ENCODE data around the gene STAT1.

STAT1 gene

GRCh38 chr2:191013932-191014652 is at the start of gene STAT1:
Gene STAT1, minus strand, starts transcription at chr2:191014171. Its CDS starts 4,168 bp downstream, at chr2:191010003.
- DNase-seq (ENCODE audit: low spot score) = peak; percentile 97

DNA sequence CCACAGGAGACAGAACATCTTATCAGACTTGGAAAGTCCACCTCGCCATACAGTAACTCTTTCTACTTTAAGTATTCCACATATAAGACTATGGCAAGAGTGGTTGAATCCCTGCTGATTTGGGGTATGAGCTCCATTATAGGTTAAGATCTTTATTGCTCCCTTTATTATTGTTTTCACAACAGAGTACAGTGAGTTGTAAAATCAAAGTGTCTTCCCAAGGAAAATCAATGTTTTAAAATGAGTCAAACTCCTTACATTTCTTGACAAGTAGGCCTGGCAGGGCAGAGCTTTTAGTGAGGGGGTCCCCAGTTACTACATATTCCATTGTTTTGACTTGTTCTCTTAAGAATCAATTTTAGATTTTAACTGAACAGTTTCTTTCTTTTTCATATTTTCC is 49.6 kb upstream of the STAT1 start:
- DNase-seq (ENCODE audit: low spot score) = no peak

- DNase-seq (ENCODE audit: low spot score) = no peak
Measured at GRCh38 chr2:191061381-191061980, 47.5 kb upstream of the STAT1 start.

- DNase-seq (ENCODE audit: low spot score) = no peak
Measured at GRCh38 chr2:191059308-191059707, 45.3 kb upstream of the STAT1 start.

GRCh38 chr2:191056228-191056627 is 42.3 kb upstream of the STAT1 start:
- DNase-seq (ENCODE audit: low spot score) = no peak

DNA sequence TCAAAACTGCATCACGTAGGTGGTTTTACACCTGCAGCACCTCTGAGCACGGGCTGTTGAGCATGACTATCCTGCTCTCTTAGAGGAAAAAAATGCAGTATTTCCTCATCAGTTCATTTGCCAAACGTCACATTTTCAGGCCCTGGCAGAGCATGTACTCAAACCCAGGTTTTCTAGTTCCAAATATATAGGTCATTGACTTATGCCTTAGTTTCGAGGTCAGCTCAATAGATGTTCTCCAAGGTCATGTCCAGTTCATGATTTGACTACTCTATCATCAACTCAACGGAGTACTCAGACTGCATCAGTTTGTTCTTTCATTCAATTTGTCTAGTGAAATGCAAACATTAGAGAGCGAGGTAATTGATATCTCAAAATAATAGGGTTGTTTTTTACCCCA is 39.3 kb upstream of the STAT1 start:
- no peak for DNase-seq (ENCODE audit: low spot score)

DNA sequence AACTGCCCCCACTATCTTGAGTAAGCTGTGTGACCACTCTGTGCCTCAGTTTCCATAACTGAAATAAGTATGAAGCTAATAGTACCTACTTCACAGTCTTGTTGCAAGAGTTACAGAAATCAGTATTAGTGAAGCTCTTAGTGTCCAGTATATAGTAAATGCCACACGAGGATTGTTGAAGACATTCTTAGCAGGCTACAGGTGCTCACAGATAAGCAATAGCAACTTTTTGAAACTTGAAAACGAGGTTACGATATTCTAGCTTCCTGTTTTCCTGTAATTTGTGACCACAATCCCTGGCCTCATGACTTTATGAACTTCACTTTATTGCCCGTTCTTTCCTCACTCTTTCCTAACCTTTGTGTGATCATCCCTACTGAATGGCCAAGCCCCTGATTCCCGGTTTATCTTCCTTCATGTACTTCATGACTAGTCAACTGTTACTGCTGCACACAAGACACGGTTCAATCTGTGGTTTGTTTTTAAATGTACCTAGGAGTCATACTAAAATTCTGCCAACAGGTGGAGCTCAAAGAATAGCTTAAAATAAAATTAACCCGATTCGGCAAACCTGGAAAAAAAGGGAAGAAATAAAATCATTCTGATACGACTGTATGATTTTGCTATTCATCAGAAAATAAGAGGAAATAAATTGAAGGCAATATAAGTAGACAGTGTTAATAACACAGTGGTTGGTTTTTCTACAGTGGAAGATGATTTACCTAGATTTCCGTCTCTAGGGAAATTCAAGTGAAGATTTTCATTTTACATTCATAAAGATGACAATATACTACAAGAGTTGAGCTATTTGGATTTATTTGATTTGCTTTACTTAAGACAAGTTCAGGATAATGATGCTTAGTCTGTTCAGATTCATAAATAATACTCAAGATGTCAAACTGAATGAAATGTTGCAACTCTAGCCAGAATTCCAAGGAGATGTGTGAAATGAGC is 38.1 kb upstream of the STAT1 start:
- DNase-seq (ENCODE audit: low spot score) = no peak

- DNase-seq (ENCODE audit: low spot score) = no peak
Measured at GRCh38 chr2:191051177-191051576, 37.2 kb upstream of the STAT1 start.

GRCh38 chr2:191050640-191050987 is 36.6 kb upstream of the STAT1 start:
- no peak for DNase-seq (ENCODE audit: low spot score)

DNA sequence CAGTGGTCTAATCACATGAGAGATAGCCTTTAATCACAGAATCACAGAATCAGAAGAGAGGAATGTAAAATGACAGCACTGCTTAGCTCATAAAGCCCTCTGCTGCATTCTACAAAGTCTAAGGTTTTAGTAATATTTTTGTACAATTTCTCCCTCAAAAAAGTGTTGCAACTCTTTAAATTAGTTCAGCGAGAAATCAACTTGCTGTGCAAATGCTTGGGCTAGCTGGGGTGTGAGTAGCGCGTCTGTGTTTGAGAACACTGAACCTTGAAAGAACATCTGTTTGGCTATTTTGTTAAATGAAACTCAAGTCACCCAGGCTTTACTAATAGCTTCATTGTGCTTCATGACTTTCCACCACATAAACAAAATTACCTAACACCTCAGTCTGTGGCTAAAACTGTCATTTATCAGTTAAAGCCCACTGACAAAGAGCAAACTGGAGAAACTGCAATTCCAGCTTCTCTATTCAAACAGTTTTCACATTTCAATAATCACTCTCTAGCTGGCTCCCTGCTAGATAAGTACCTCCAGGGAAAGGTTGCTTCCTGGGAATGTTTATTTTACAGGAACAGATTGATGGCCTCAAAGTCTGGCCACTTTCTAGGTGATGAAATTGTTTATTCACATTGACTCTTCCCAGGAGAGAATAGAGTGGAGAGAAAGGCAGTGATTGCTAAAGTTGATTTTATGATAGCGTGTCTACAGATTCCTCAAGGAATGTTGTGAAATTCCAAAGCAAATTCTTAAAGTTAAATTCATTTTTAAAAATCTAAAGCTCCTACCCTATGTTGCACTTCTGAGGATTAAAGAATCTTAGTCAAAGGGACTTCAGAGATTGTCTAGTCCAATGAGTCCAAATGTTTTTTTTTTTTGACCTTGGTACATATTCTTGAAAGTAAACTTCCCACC is 36.0 kb upstream of the STAT1 start:
- no peak for DNase-seq (ENCODE audit: low spot score)

GRCh38 chr2:191048073-191048472 is 34.1 kb upstream of the STAT1 start:
- DNase-seq (ENCODE audit: low spot score) = no peak

DNA sequence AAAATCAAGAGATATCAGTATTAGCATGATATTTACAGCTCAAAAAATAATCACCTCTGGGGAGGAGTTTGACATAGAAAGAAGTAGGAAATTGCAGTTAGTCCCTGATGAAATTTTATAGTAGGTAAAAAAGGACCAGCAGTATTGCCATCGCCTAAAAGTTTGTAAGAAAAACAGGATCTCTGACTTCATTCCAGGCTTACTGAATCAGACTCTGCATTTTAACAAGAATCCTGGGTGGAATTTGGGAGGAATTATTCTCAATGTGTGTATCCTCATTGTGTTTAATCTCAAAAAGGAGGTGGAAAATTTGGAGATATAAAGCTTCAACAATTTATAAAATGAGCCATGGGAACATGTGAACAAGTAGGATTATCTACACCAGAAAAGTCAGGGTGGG is 31.2 kb upstream of the STAT1 start:
- DNase-seq (ENCODE audit: low spot score) = no peak

DNA sequence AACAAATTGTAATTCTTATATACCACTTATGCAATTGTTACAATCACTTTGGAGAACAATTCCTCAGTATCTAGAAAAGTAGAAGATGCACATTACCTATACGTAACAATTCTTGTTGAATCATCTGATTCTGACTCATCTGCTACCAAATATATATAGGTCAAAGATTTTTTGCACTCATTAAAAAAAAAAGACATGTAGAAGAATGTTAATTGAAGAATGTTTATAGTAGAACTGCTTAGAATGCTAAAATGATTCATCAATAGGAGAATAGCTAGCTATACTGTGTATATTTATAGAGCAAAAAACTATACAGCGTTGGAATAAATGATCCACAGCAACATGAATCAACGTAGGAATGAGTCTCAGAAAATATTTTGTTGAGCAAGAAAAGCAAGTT is 29.5 kb upstream of the STAT1 start:
- no peak for DNase-seq (ENCODE audit: low spot score)

DNA sequence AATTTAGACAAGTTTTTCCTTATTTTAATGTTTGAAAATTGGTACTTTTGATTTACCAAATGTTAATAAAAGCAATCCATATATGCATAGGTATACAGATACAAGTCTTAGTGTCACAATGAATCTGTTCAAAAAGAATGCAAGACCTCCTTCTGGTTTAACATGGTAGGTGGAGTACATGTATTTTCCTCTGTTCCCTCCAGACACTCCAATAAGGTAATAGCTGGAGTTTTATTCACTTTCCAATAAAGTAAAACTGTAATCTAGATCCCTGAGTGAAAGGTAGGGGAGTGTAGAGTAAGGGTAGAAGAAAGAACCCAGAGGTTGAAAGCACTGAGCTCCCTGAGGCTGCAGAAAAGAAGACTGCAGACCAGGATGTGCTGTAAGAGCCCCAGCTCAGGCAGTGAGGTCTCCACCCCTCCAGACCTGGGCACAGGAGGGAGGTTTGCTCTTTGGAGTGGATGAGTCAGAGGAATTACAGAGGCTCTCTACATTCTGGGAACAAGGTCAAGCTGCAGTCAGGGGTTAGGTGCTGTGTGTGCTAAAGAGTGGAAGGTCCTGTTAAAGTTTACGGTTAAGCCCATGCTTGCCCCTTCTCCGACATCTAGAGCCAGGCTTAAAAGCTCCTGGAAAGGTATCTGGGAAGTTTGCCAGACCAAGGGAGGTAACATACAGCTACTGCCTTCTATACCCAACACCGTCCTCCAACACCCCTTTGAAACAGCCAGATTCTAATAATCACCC is 27.6 kb upstream of the STAT1 start:
- no peak for DNase-seq (ENCODE audit: low spot score)

DNA sequence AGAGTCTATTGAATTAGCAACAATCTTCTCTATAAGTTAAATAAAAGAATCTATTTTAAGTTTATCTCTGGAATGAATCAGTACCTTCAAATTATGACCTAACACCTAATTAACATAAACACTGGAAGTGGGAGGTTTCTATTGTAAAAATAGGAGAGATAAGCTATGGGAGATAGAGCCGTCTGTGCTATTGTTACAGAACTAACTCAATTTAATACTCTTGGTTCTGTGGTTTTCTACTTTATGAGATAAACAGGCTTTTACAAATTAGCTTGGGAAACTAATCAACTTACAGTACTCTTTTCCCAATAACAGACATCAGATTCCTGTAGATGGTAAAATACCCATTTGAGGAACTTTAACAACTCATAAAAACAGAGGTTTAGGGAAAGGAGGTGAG is 25.6 kb upstream of the STAT1 start:
- DNase-seq (ENCODE audit: low spot score) = no peak

DNA sequence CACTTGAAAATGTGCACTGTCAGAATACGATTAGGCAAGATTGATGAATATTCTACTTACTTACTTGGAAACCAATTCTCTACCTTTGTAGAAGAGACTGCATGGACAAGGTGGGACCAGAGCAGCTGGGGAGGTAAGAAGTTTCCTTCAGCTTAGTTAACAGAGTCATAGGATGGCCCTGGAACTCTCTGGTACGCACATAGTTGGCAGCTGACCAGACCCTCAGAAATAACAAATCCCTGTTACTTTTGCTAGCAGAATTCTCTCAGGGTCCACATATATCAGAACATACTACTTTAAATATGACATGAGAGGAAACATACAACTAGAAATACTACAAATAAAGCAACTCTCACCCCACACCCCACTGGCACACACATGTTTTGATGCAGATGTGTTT is 24.8 kb upstream of the STAT1 start:
- DNase-seq (ENCODE audit: low spot score) = no peak

- no peak for DNase-seq (ENCODE audit: low spot score)
Measured at GRCh38 chr2:191038241-191038725, 24.3 kb upstream of the STAT1 start.

DNA sequence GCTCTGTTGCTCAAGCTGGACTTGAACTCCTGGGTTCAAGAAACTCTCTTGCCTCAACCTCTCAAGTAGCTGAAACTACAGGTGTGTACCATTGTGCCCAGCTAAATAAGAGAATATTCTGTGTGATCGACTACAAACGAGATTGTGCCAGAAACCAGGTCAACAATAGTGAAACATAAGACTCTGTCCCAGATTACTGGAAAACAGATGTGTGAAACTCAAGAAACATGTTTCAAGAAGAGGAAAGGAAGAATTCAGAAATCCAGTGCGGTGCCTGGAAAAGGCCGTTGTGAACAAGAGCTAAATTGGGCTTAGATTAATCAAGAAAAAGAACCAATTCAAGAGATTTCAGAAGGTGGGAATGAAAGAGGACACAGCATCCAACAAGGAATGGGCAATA is 23.4 kb upstream of the STAT1 start:
- DNase-seq (ENCODE audit: low spot score) = no peak

DNA sequence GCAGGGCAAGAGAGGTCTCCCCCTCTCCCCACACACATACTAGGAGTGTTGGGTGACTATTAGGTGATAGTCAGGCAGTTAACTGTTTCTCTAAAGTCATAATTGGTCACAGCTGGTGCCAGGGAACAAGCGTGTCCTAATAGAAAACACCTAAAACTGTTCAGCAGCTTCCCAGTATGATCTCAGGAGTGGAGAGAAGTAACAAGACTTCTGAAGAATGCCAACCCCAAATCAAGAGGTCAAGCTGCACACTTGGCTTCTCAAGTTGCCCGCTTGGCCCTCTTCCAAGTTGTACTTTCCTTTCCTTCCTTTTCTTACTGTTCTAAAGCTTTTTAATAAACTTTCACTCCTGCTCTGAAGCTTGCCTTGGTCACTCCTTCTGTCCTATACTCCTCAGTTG is 22.4 kb upstream of the STAT1 start:
- DNase-seq (ENCODE audit: low spot score) = no peak

GRCh38 chr2:191032588-191033429 is 18.8 kb upstream of the STAT1 start:
- DNase-seq (ENCODE audit: low spot score) = no peak

All from ecto neural progenitor cell (in vitro differentiated cells).